Endodermal cell (in vitro differentiated cells): ENCODE results near the gene IFTAP. TPM values are rescaled to one million over a fixed set of nuclear protein-coding genes. Genes with fewer than 3 reads are reported as not detected.

Experiments
- DNase-seq: peaks from one replicate; pipeline ENCODE4 v3.0.0-alpha.2; 2017
- H3K27ac ChIP-seq: 2 replicates; pipeline ENCODE4 v1.5.1; 2013; ENCODE audit warnings: mild to moderate bottlenecking, low read depth, low read length, moderate library complexity
- H3K27me3 ChIP-seq: 2 replicates; pipeline ENCODE4 v1.6.1; 2013; ENCODE audit warnings: mild to moderate bottlenecking, low read length, moderate library complexity; ENCODE audit not compliant: insufficient read depth, control insufficient read depth, poor library complexity, severe bottlenecking
- H3K36me3 ChIP-seq: 2 replicates; pipeline ENCODE4 v1.7.0; 2013; ENCODE audit warnings: mild to moderate bottlenecking, low read length, moderate library complexity; ENCODE audit not compliant: control insufficient read depth, insufficient read depth
- H3K4me1 ChIP-seq: one replicate; pipeline ENCODE4 v1.7.0; 2013; ENCODE audit warnings: low read length; ENCODE audit not compliant: control insufficient read depth, insufficient read depth
- H3K4me3 ChIP-seq: 2 replicates; pipeline ENCODE4 v1.5.1; 2013; ENCODE audit warnings: mild to moderate bottlenecking, low read length, moderate library complexity
- H3K9ac ChIP-seq: 2 replicates; pipeline ENCODE4 v1.6.1; 2013; ENCODE audit warnings: mild to moderate bottlenecking, low read length, moderate library complexity; ENCODE audit not compliant: poor library complexity, severe bottlenecking; ENCODE audit errors: extremely low read depth
- H3K9me3 ChIP-seq: 2 replicates; pipeline ENCODE4 v1.6.1; 2013; ENCODE audit warnings: mild to moderate bottlenecking, low read length, moderate library complexity; ENCODE audit not compliant: control insufficient read depth
- H3K27ac Mint-ChIP-seq: 2 replicates; pipeline ENCODE4 v1.8.0; 2020; ENCODE audit warnings: mixed read lengths
- H3K27me3 Mint-ChIP-seq: 2 replicates; pipeline ENCODE4 v1.8.0; 2021; ENCODE audit warnings: mild to moderate bottlenecking, mixed read lengths; ENCODE audit not compliant: insufficient read depth
- H3K36me3 Mint-ChIP-seq: 2 replicates; pipeline ENCODE4 v1.8.0; 2020; ENCODE audit warnings: low read depth, mixed read lengths
- H3K4me1 Mint-ChIP-seq: 2 replicates; pipeline ENCODE4 v1.8.0; 2020; ENCODE audit warnings: mixed read lengths
- H3K4me3 Mint-ChIP-seq: 2 replicates; pipeline ENCODE4 v1.8.0; 2020; ENCODE audit warnings: mild to moderate bottlenecking, moderate library complexity, mixed read lengths
- H3K9me3 Mint-ChIP-seq: 2 replicates; pipeline ENCODE4 v1.8.0; 2020; ENCODE audit warnings: mild to moderate bottlenecking, mixed read lengths
- CTCF ChIP-seq: fragments of 200-600 bp; sonication (generic); conservative IDR thresholded peaks from 2 replicates; pipeline ENCODE4 v1.5.0; 2021; ENCODE audit warnings: antibody characterized with exemption, mild to moderate bottlenecking
- WGBS, 2 experiments: methylation state at CpG; one replicate each; pipeline versions ENCODE4 v1.1.5 to v1.1.7; 2013; ENCODE audit warnings: missing lambda C conversion rate in 2 of 2, mixed read lengths in 1 of 2; ENCODE audit not compliant: insufficient coverage in 1 of 2, insufficient read length in 1 of 2; 5-methylcytosine and 5-hydroxymethylcytosine counted together
- total RNA-seq, 2 donors: library from RNA; stranded (reverse); fragmentation: NEBNext Ultra II Directional in 1 of 2; extraction: Animal tissue kit (Norgen Biotek cat#: 25700) in 1 of 2; gene quantifications; 2 replicates in 1 of 2; 3 replicates in 1 of 2; pipeline ENCODE4 v1.2.1, GENCODE V29; 2021

The IFTAP gene
- total RNA-seq, 2 donors from 2014 or later: 23.9 to 38.6 TPM

- Histone ChIP-seq H3K4me3 (no peak overlapping the region), H3K9ac (no peak overlapping the region), H3K27ac (no peak overlapping the region), H3K27me3 (no peaks in the 10 kb centered on the region), H3K36me3 (no peaks in the 10 kb centered on the region), H3K4me1 (peaks cover 3% of the 10 kb centered on the region), H3K9me3 (no peaks in the 10 kb centered on the region)
- Mint-ChIP-seq H3K9me3 (peaks cover 3% of the 10 kb centered on the region), H3K4me3 (no peak overlapping the region), H3K27me3 (no peaks in the 10 kb centered on the region), H3K4me1 (peaks cover 4% of the 10 kb centered on the region), H3K27ac (no peak overlapping the region), H3K36me3 (peaks cover 4% of the 10 kb centered on the region)
- no peak for DNase-seq
- TF ChIP-seq CTCF: no peak
- 92 to 93% methylated on average over 1 to 2 of the region's 2 CpGs for WGBS, 2 experiments
These were observed 15.1 kb downstream of the IFTAP start for GRCh38 chr11:36609383-36609782.

- 77 to 96% methylated on average over 3 of the region's 3 CpGs for WGBS, 2 experiments
- no peaks in the 10 kb centered on the region for H3K36me3 ChIP-seq
These were observed 21.5 kb downstream of the IFTAP start for GRCh38 chr11:36615826-36616225.

GRCh38 chr11:36617543-36618362 is 23.5 kb downstream of the IFTAP start:
- peaks cover 3% of the 10 kb centered on the region for H3K9me3 Mint-ChIP-seq
- no peak overlapping the region for H3K4me3 Mint-ChIP-seq
- H3K27ac ChIP-seq: no peak overlapping the region
- DNase-seq: no peak
- no peaks in the 10 kb centered on the region for H3K9me3 ChIP-seq
- peaks cover 4% of the 10 kb centered on the region for H3K36me3 Mint-ChIP-seq
- H3K27me3 ChIP-seq: no peaks in the 10 kb centered on the region
- no peak overlapping the region for H3K27ac Mint-ChIP-seq
- H3K4me1 ChIP-seq: no peaks in the 10 kb centered on the region
- H3K36me3 ChIP-seq: no peaks in the 10 kb centered on the region
- WGBS, 2 experiments: 93 to 100% methylated on average over 1 to 5 of the region's 6 CpGs
- no peak overlapping the region for H3K4me3 ChIP-seq
- no peak overlapping the region for H3K9ac ChIP-seq
- TF ChIP-seq CTCF: no peak
- H3K27me3 Mint-ChIP-seq: no peaks in the 10 kb centered on the region
- H3K4me1 Mint-ChIP-seq: peaks cover 16% of the 10 kb centered on the region

More at GRCh38 chr11:36615826-36616225, 21.5 kb downstream of the IFTAP start:
- Histone ChIP-seq H3K4me1 (no peaks in the 10 kb centered on the region), H3K27me3 (no peaks in the 10 kb centered on the region), H3K27ac (no peak overlapping the region), H3K4me3 (no peak overlapping the region), H3K9ac (no peak overlapping the region), H3K9me3 (no peaks in the 10 kb centered on the region)
- H3K4me3 Mint-ChIP-seq: no peak overlapping the region
- peaks cover 4% of the 10 kb centered on the region for H3K36me3 Mint-ChIP-seq
- H3K4me1 Mint-ChIP-seq: peaks cover 16% of the 10 kb centered on the region
- no peaks in the 10 kb centered on the region for H3K27me3 Mint-ChIP-seq
- no peak for DNase-seq
- no peak for TF ChIP-seq CTCF
- H3K9me3 Mint-ChIP-seq: peaks cover 3% of the 10 kb centered on the region
- H3K27ac Mint-ChIP-seq: no peak overlapping the region
